Activated CD8-positive, alpha-beta T cell treated with anti-CD3 and anti-CD28 coated beads for 36 hours (primary cell): Measurements from ENCODE around the gene NOL12. TPM values are rescaled to one million over a fixed set of nuclear protein-coding genes. Genes with fewer than 3 reads are reported as not detected.

Experiments used
- ATAC-seq: fragments of 200-7000 bp; cut with Tn5 transposase; one replicate; pipeline ENCODE4 v1.10.0; 2021; ENCODE audit warnings: mild to moderate bottlenecking, moderate library complexity
- CTCF ChIA-PET: fragments of 350-600 bp; sonication (Branson Sonifier 250); formaldehyde crosslinking; loops from one replicate; lab custom pipeline; 2021; ENCODE audit warnings: antibody characterized with exemption; lab: Charles Lee
- POLR2A ChIA-PET: fragments of 350-600 bp; sonication (Branson Sonifier 250); formaldehyde crosslinking; loops from one replicate; lab custom pipeline; 2021; ENCODE audit warnings: antibody characterized with exemption; lab: Charles Lee
- DNase-seq: peaks from one replicate; pipeline ENCODE4 v3.0.0-alpha.2; 2020
- H3K27ac Mint-ChIP-seq: one replicate; pipeline ENCODE4 v1.8.0; 2021; ENCODE audit warnings: mild to moderate bottlenecking, mixed read lengths
- H3K27me3 Mint-ChIP-seq: one replicate; pipeline ENCODE4 v1.8.0; 2021; ENCODE audit warnings: mixed read lengths
- H3K36me3 Mint-ChIP-seq: one replicate; pipeline ENCODE4 v1.8.0; 2021; ENCODE audit warnings: low read depth, mixed read lengths
- H3K4me1 Mint-ChIP-seq: one replicate; pipeline ENCODE4 v1.8.0; 2021; ENCODE audit warnings: low read depth, mixed read lengths
- H3K4me3 Mint-ChIP-seq: one replicate; pipeline ENCODE4 v1.8.0; 2021; ENCODE audit warnings: mild to moderate bottlenecking, moderate library complexity, mixed read lengths
- H3K9me3 Mint-ChIP-seq: one replicate; pipeline ENCODE4 v1.8.0; 2021; ENCODE audit warnings: mixed read lengths
- intact Hi-C: fragments of 100-400 bp; cut with micrococcal nuclease; formaldehyde crosslinking; loops from one replicate; pipeline ENCODE4 v1.10.0; 2022
- total RNA-seq, 2 experiments: library from RNA; stranded (reverse); gene quantifications; one replicate each; pipeline ENCODE4 v1.2.3, GENCODE V29; 2021
- TF ChIP-seq, protein P1 (sequence below): fragments of 200-600 bp; IDR thresholded peaks from one replicate; pipeline ENCODE4 v1.8.0; 2022; ENCODE audit warnings: antibody characterized with exemption, mild to moderate bottlenecking

NOL12 gene
- total RNA-seq, 2 experiments from 2014 or later: 36.8 to 38.8 TPM

DNA sequence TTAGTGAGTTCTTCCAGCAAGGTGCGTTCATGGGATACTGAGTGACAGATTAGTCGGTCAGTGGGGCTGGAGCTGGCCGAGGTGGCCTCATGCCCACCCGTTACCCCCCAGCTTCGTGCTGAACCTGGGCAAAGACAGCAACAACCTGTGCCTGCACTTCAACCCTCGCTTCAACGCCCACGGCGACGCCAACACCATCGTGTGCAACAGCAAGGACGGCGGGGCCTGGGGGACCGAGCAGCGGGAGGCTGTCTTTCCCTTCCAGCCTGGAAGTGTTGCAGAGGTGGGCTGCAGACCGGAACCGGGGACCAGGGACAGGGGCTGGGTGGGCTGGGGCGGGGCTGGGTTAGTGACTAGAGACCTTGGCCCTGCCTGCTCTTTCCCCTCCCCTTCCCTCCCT lies 7.8 kb upstream of the NOL12 start:
- Mint-ChIP-seq H3K4me1 (peaks cover 56% of the 10 kb centered on the region), H3K27ac (peak overlapping the region; percentile 70), H3K4me3 (no peak overlapping the region), H3K27me3 (no peaks in the 10 kb centered on the region), H3K36me3 (peaks cover 4% of the 10 kb centered on the region), H3K9me3 (no peaks in the 10 kb centered on the region)
- TF ChIP-seq, protein P1, sequence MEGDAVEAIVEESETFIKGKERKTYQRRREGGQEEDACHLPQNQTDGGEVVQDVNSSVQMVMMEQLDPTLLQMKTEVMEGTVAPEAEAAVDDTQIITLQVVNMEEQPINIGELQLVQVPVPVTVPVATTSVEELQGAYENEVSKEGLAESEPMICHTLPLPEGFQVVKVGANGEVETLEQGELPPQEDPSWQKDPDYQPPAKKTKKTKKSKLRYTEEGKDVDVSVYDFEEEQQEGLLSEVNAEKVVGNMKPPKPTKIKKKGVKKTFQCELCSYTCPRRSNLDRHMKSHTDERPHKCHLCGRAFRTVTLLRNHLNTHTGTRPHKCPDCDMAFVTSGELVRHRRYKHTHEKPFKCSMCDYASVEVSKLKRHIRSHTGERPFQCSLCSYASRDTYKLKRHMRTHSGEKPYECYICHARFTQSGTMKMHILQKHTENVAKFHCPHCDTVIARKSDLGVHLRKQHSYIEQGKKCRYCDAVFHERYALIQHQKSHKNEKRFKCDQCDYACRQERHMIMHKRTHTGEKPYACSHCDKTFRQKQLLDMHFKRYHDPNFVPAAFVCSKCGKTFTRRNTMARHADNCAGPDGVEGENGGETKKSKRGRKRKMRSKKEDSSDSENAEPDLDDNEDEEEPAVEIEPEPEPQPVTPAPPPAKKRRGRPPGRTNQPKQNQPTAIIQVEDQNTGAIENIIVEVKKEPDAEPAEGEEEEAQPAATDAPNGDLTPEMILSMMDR: no peak
- CTCF ChIA-PET: interaction anchor here (1.7 to 68.1 kb wide), 2 partner anchors 17 to 53 kb away, joined by 5 to 1770 read pairs; partner anchors contain the start of genes GGA1 and SH3BP1
- intact Hi-C loops: loop anchor here (5.0 kb wide), 1 partner anchor 41 kb away; the partner anchor contains the start of gene SH3BP1
- DNase-seq (no peak), ATAC-seq (no peak)
- POLR2A ChIA-PET: interaction anchor here (0.7 to 3.4 kb wide), 5 partner anchors 8 to 173 kb away, joined by 3 to 13 read pairs (median 3); partner anchors contain the start of gene NOL12

DNA sequence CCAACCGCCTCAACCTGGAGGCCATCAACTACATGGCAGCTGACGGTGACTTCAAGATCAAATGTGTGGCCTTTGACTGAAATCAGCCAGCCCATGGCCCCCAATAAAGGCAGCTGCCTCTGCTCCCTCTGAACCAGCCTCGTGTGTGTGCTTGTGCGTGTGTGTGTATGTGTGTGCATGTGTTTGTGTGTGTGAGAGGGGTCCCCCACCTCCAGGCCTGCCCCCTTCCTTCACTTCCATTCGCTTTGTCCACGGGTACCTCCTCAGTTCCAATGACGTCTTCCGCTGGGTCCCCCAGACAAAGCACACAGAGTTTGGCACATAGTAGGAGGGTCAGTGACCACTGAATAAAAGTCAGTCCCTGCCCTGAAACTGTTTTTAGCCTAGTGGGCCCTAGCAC lies 6.5 kb upstream of the NOL12 start:
- ChIA-PET POLR2A (no interaction called here), CTCF (interaction anchor here (4.3 to 68.1 kb wide), 3 partner anchors 8 to 54 kb away, joined by 23 to 1770 read pairs (median 74); partner anchors contain the start of genes GGA1, PDXP and SH3BP1)
- peaks cover 45% of the 10 kb centered on the region for H3K4me1 Mint-ChIP-seq
- no peak for ATAC-seq
- H3K9me3 Mint-ChIP-seq: no peaks in the 10 kb centered on the region
- intact Hi-C loops: loop anchor here (5.0 kb wide), 1 partner anchor 42 kb away; the partner anchor contains the start of gene SH3BP1
- no peaks in the 10 kb centered on the region for H3K27me3 Mint-ChIP-seq
- TF ChIP-seq, protein P1: no peak
- peak overlapping the region; percentile 35 for H3K27ac Mint-ChIP-seq
- no peak for DNase-seq
- H3K4me3 Mint-ChIP-seq: no peak overlapping the region
- peaks cover 4% of the 10 kb centered on the region for H3K36me3 Mint-ChIP-seq

DNA sequence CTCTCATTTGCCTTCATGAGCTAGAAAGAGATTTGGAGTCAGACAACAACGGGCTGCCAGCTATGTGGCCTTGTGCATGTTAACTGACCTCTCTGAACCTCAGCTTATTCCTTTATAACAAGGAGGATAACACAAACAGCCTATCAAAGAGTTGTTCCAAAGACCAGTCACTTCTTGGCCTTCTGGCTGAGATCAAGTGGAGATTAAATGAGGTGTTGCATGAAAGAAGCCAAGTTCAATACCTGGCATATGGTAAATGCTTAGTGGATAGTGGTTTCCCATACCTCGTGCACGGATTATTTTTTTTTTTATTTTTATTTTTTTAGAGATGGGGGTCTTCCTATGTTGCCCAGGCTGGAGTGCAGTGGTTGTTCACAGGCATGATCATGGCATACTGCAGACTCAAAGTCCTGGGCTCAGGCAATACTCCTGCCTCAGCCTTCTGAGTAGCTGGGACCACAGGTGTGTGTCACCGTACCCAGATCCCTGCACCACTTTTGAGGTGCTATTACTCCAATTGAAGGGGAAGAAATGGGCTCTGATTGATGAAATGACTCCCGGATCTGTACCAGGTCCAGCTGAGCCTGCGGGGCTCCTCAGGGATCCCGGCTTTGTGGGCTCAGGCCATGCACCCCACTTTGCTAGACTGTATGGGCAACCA lies 5.8 kb upstream of the NOL12 start:
- H3K4me3 Mint-ChIP-seq: no peak overlapping the region
- ChIA-PET POLR2A (interaction anchor here (0.8 to 1.7 kb wide), 2 partner anchors 23 to 63 kb away, joined by 4 to 7 read pairs; no protein-coding TSS in a partner anchor), CTCF (interaction anchor here (0.9 to 68.1 kb wide), 6 partner anchors 9 to 113 kb away, joined by 3 to 1770 read pairs (median 20); partner anchors contain the start of genes GGA1, PDXP and SH3BP1)
- TF ChIP-seq, protein P1: no peak
- no peaks in the 10 kb centered on the region for H3K9me3 Mint-ChIP-seq
- ATAC-seq (no peak), DNase-seq (no peak)
- peak overlapping the region; percentile 35 for H3K27ac Mint-ChIP-seq
- H3K27me3 Mint-ChIP-seq: no peaks in the 10 kb centered on the region
- peaks cover 39% of the 10 kb centered on the region for H3K4me1 Mint-ChIP-seq
- intact Hi-C loops: no loop called here
- H3K36me3 Mint-ChIP-seq: peaks cover 4% of the 10 kb centered on the region

DNA sequence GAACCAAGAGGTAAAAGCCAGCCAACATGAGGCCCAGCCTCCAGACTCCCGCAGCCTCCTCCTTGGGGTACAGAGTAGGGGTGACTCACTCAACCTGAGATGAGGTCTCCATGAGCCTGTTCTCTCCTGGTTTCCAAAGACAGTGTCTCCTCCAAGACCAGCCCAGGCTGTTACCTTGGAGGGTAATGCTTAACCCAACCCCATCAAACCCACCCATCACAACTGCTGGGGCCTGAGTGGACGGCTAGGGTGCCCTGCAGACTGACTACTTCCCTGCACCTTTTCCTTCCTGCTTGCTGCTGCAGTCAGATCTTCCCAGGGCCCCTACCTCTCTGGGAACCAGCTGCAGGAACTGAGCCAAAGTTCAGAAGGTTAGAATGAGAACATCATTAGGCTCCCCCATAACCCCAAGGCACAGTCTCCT lies 5.1 kb upstream of the NOL12 start:
- Mint-ChIP-seq H3K36me3 (peaks cover 4% of the 10 kb centered on the region), H3K4me1 (peaks cover 33% of the 10 kb centered on the region), H3K27me3 (no peaks in the 10 kb centered on the region), H3K4me3 (no peak overlapping the region), H3K27ac (no peak overlapping the region), H3K9me3 (no peaks in the 10 kb centered on the region)
- no peak for ATAC-seq
- ChIA-PET CTCF (interaction anchor here (0.6 to 68.1 kb wide), 11 partner anchors 9 to 253 kb away, joined by 3 to 1770 read pairs (median 4); partner anchors contain the start of genes GGA1, PDXP, SH3BP1 and TRIOBP), POLR2A (interaction anchor here (0.8 to 1.9 kb wide), 7 partner anchors 10 to 71 kb away, joined by 3 to 7 read pairs (median 4); no protein-coding TSS in a partner anchor)
- TF ChIP-seq, protein P1: no peak
- no peak for DNase-seq
- intact Hi-C loops: no loop called here
